GM13976 (cell line): ENCODE data around the gene BRI3.

Experiments used
- DNase-seq: peaks from one replicate; pipeline ENCODE4 v3.0.0; 2012; ENCODE audit warnings: low spot score
- in situ Hi-C: fragments of 300-500 bp; cut with MboI; formaldehyde crosslinking; loops from one replicate; pipeline ENCODE4 v1.12.0; 2022; ENCODE audit warnings: low sequenced_read_pairs, mixed read lengths, inconsistent platforms; ENCODE audit not compliant: unreplicated experiment
- TF ChIP-seq, protein P1 (sequence below): IDR thresholded peaks from 2 replicates; pipeline ENCODE4 v1.5.1; 2012; ENCODE audit warnings: borderline replicate concordance, mild to moderate bottlenecking; ENCODE audit not compliant: insufficient read depth; ENCODE audit errors: extremely low read depth, missing control alignments, control extremely low read depth

BRI3 gene

DNA sequence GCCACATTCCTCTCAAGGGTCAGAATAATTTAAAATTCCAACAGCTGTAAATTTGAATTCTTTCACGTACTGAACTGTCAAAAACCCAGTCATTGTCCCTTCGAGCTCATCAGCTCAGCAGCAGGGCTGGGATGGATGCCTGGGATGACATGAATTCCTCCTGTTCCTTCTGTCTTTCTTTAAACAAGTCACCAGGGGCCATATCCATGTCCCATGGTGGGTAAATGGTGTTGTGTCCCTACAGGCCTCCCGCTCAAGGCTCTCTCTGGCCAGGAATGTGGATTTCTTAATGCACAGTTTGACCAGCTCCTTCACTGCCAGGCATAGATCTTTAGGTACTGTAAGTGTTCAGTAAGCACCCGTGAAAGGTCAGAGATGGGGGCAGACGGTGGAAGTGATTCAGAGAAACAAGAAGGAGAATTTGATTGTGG is 15.6 kb upstream of the BRI3 start:
- TF ChIP-seq, protein P1, sequence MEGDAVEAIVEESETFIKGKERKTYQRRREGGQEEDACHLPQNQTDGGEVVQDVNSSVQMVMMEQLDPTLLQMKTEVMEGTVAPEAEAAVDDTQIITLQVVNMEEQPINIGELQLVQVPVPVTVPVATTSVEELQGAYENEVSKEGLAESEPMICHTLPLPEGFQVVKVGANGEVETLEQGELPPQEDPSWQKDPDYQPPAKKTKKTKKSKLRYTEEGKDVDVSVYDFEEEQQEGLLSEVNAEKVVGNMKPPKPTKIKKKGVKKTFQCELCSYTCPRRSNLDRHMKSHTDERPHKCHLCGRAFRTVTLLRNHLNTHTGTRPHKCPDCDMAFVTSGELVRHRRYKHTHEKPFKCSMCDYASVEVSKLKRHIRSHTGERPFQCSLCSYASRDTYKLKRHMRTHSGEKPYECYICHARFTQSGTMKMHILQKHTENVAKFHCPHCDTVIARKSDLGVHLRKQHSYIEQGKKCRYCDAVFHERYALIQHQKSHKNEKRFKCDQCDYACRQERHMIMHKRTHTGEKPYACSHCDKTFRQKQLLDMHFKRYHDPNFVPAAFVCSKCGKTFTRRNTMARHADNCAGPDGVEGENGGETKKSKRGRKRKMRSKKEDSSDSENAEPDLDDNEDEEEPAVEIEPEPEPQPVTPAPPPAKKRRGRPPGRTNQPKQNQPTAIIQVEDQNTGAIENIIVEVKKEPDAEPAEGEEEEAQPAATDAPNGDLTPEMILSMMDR = no peak
- no peak for DNase-seq
- in situ Hi-C loops = no loop called here

DNA sequence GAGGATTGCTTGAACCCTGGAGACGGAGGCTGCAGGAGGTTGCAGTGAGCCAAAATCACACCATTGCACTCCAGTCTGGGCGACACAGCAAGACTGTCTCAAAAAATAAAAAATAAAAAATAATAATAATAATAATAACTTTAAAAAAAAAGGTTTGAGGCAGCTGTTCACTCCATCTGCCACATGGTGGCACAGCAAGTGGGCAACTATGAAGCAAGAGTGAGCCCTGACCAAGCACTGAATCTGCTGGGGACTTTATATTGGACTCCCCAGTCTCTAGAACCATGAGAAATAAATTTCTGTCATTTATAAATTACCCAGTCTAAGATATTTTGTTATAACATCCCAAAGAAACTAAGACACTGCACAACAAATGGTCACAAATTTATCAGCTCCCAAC is 14.6 kb upstream of the BRI3 start:
- DNase-seq = no peak
- TF ChIP-seq, protein P1 = no peak
- in situ Hi-C loops = no loop called here

DNA sequence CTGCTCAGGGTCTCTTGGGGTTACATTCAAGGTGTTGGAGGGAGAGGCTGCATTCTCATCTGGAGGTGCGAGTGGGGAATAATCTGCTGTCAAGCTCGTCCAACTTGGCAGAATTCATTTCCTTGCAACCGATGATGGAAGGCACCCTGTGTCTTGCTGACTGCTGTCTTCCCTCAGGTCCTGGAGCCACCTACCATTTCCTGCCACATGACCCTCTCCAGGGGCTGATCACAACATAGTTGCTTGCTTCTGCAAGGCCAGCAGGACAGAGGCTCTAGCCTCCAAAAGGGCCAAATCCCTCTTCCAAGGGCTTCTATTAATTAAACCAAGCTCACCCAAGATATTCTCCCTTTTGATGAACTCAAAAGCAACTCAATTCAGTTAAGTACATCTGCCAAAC is 14.2 kb upstream of the BRI3 start:
- DNase-seq = no peak
- in situ Hi-C loops = no loop called here
- TF ChIP-seq, protein P1 = no peak

DNA sequence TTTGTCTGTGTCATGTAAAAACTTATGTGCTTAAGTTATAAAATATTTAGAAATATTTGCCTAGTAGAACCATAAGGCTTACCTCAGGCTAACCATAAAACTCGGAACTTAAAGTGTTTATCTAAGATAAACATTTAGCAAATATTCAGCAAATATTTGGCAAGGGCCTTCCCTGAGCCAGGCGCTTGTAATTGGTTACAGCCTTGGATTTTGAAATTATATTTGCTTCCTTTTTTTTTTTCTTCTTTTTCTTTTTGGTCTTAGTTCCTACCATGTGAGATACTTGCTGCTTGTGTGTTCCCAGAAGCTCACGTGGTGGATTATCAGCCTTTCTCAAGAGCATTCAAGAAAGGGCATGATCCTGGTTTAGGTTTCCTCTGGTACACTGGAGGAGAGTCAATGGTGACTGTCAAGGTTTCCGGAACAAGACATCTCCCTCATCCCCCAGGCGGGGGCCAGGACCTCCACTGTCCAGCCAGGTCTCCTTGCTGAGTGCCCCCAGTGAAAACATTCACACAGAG is 5.2 kb upstream of the BRI3 start:
- DNase-seq = no peak

DNA sequence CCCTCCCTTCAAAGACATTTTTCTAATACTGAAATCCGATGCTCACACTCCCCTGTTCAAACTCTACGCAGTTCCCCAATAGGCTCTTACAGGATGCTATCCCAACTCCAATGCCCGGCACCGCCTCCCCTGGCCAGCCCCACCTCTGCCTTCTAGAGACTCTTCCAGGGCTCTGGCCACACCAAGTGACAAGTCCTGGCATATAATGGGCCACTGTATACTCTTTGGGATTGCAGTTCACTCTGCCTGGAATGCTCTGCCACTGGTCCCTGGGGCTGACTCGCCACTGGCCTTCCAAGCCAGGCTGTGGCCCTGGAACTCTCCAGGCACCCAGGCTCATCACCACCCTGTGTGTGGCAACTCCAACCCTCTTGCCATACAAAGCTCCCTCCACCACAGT is 3.1 kb upstream of the BRI3 start:
- TF ChIP-seq, protein P1 = no peak
- DNase-seq = no peak
- in situ Hi-C loops = no loop called here

More for the DNA sequence above, 5.2 kb upstream of the BRI3 start:
- in situ Hi-C loops = no loop called here
- TF ChIP-seq, protein P1 = no peak

DNA sequence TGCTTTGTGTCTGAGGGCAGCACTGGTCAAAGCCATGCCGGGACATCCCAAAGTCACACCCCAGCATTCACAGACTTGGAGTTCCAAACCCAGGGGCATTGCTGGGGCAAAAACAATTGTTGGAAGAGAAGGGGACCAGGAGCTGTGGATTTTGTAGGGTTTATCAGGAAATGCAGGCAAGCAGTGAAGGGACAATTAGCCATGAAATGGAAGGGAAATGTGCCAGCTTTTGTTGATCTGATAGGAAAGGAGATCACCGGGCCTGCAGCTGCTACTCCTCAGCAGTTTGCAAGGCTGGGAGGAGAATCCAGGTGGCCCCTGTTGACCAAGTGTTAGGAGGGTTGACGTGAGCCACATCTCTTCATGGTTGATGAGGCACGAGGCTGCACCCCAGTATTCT is 2.5 kb upstream of the BRI3 start:
- no peak for DNase-seq
- in situ Hi-C loops = no loop called here
- TF ChIP-seq, protein P1 = no peak

DNA sequence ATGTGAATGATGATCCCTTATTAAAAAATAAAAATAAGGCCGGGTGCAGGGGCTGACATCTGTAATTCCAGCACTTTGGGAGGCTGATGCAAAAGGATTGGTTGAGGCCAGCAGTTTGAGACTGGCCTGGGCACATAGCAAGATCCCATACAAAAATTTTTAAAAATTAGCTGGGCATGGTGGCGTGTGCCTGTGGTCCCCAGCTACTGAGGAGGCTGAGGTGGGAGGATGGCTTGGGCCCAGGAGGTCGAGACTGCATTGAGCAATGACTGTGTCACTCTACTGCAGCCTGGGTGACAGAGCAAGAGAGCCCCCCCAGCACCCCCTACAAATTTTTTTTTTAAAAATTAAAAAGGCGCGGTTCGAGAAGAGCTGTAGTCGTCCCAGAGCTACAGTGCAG is 1.2 kb upstream of the BRI3 start:
- in situ Hi-C loops = no loop called here
- TF ChIP-seq, protein P1 = no peak
- DNase-seq = no peak
